Transverse colon (tissue), 4 donors: Measurements from ENCODE around the gene LINGO1. TPM values are rescaled to one million over a fixed set of nuclear protein-coding genes. Genes with fewer than 3 reads are reported as not detected.

ENCODE experiments used
- DNase-seq: peaks from one replicate; pipeline ENCODE4 v3.0.0-alpha.2; 2019
- H3K27ac ChIP-seq, 4 donors: fragments of 200-600 bp; sonication (generic); 2 replicates each; pipeline ENCODE4 v1.5.1; 2016 to 2018; ENCODE audit warnings: inconsistent platforms in 4 of 4
- H3K27me3 ChIP-seq: fragments of 200-600 bp; sonication (generic); 2 replicates; pipeline ENCODE4 v1.5.1; 2017; ENCODE audit warnings: inconsistent platforms
- H3K36me3 ChIP-seq, 4 donors: fragments of 200-600 bp; sonication (generic); 2 replicates each; pipeline ENCODE4 v1.5.1; 2017 to 2019; ENCODE audit warnings: inconsistent platforms in 4 of 4
- H3K4me1 ChIP-seq, 4 donors: fragments of 200-600 bp; sonication (generic); 2 replicates each; pipeline ENCODE4 v1.5.1; 2017 to 2020; ENCODE audit warnings: inconsistent platforms in 4 of 4
- H3K4me3 ChIP-seq, 4 donors: fragments of 200-600 bp; sonication (generic); 1 replicate in 1 of 4; 2 replicates in 3 of 4; pipeline versions ENCODE4 v1.5.1 to v1.6.1; 2017 to 2019; ENCODE audit warnings: inconsistent platforms in 4 of 4
- H3K9me3 ChIP-seq, 2 donors: fragments of 200-600 bp; sonication (generic); 2 replicates each; pipeline ENCODE4 v1.5.1; 2017 to 2019; ENCODE audit warnings: inconsistent platforms in 2 of 2
- EP300 ChIP-seq: sonication (generic); formaldehyde crosslinking; IDR thresholded peaks from one replicate; pipeline ENCODE4 v1.6.1; 2017; ENCODE audit warnings: antibody characterized with exemption, low read depth
- POLR2A ChIP-seq: fragments of 450-650 bp; IDR thresholded peaks from one replicate; pipeline ENCODE4 v1.6.1; 2016; ENCODE audit warnings: antibody characterized with exemption, mild to moderate bottlenecking, moderate library complexity
- POLR2AphosphoS5 ChIP-seq, 3 donors: sonication (generic); formaldehyde crosslinking; IDR thresholded peaks; one replicate each; pipeline ENCODE4 v1.6.1; 2016; ENCODE audit warnings: antibody characterized with exemption in 3 of 3
- WGBS, 2 donors: methylation state at CpG; one replicate each; pipeline ENCODE4 v1.1.5; 2018; ENCODE audit warnings: low coverage in 1 of 2; 5-methylcytosine and 5-hydroxymethylcytosine counted together
- in situ Hi-C, 4 donors: fragments of 200-750 bp; cut with MboI; loops; one replicate each; pipeline versions ENCODE4 v1.15.0 to v1.15.1; 2017; ENCODE audit warnings: low sequenced_read_pairs in 3 of 4, low pct_ligation_motif_present in 1 of 4, low pct_unique_long_range_greater_than_20kb in 1 of 4
- intact Hi-C: fragments of 100-400 bp; cut with DNase I; formaldehyde crosslinking; loops from one replicate; pipeline ENCODE4 v1.15.1; 2023; ENCODE audit warnings: low total_unique reads
- total RNA-seq, 4 donors: library from RNA; depleted of rRNA; stranded (reverse); fragments of >200 nt; gene quantifications; one replicate each; pipeline ENCODE4 v1.1.0, GENCODE V29; 2016
- TF ChIP-seq, protein P1 (sequence below), 5 experiments: fragments of 200-600 bp in 3 of 5; fragments of 450-650 bp in 2 of 5; sonication (generic) in 3 of 5; IDR thresholded peaks; 1 replicate in 2 of 5; 2 replicates in 3 of 5; pipeline ENCODE4 v1.5.1; 2016 to 2017; ENCODE audit warnings: antibody characterized with exemption in 5 of 5, inconsistent platforms in 3 of 5, mild to moderate bottlenecking in 2 of 5, moderate library complexity in 1 of 5

Gene LINGO1
- total RNA-seq, 4 donors from 2014 or later = 0.27 to 0.95 TPM; not detected in 2

DNA sequence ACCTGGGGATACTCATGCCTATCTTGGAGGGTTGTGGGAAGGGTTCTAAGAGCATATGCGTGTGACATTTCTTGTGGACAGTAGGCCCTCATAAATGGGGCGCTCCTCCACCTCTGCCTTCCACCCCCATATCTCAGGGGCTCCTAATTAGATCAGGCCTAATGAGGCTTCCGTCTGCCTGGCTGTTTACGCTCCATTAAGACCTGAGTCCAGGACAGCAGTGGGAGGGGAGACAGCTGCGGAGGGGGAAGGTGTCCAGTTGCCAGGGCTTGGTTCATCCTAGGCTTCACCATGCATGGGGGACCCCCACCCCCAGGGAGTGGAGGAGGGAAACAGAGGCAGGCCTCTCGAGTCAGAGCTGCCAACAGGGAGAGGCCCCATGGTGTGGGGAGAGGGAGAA is 9.3 kb upstream of the LINGO1 start:
- H3K4me3 ChIP-seq = no peak overlapping the region
- DNase-seq = no peak
- H3K4me1 ChIP-seq = peaks cover 0 to 3% (median 0%) of the 10 kb centered on the region in 4 donors
- no peaks in the 10 kb centered on the region for H3K9me3 ChIP-seq
- intact Hi-C loops (no loop called here), in situ Hi-C loops (loop anchor here in 2 of 4 donors (25.0 kb wide), 1 partner anchor 170 kb away; no protein-coding TSS in a partner anchor)
- 90% methylated on average over 6 of the region's 6 CpGs; no CpG with 5 or more reads in 1 of the 2 donors for WGBS, 2 donors
- no peaks in the 10 kb centered on the region for H3K27me3 ChIP-seq
- H3K36me3 ChIP-seq = no peaks in the 10 kb centered on the region
- no peak for TF ChIP-seq EP300
- TF ChIP-seq, protein P1, sequence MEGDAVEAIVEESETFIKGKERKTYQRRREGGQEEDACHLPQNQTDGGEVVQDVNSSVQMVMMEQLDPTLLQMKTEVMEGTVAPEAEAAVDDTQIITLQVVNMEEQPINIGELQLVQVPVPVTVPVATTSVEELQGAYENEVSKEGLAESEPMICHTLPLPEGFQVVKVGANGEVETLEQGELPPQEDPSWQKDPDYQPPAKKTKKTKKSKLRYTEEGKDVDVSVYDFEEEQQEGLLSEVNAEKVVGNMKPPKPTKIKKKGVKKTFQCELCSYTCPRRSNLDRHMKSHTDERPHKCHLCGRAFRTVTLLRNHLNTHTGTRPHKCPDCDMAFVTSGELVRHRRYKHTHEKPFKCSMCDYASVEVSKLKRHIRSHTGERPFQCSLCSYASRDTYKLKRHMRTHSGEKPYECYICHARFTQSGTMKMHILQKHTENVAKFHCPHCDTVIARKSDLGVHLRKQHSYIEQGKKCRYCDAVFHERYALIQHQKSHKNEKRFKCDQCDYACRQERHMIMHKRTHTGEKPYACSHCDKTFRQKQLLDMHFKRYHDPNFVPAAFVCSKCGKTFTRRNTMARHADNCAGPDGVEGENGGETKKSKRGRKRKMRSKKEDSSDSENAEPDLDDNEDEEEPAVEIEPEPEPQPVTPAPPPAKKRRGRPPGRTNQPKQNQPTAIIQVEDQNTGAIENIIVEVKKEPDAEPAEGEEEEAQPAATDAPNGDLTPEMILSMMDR (IDR thresholded peaks at IDR 0.05) = no peak
- no peak for TF ChIP-seq POLR2A
- TF ChIP-seq POLR2AphosphoS5 (IDR thresholded peaks at IDR 0.05) = no peak
- no peak overlapping the region for H3K27ac ChIP-seq

DNA sequence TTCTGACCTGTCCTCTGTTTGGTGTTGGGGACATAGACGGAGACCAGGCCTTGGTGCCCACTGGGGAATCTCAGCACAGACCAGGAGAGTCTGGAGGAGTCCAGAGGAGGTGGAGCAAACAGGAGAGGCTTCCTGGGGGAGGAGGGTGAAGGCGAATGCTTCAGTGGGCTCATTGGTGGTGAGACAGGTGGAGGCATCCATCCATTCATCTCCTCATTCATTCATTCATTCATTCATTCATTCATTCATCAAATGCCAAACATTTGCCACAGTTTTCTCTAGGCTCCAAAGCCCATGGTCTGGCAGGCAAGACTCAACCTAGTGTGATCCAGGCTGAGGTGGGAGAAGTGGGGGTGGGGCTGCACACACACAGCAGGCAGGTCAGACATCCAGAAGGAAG is 7.9 kb upstream of the LINGO1 start:
- Histone ChIP-seq H3K27me3 (peaks cover 9% of the 10 kb centered on the region), H3K36me3 (no peaks in the 10 kb centered on the region)
- in situ Hi-C loops = loop anchor here in 2 of 4 donors (25.0 kb wide), 1 partner anchor 172 kb away; no protein-coding TSS in a partner anchor

DNA sequence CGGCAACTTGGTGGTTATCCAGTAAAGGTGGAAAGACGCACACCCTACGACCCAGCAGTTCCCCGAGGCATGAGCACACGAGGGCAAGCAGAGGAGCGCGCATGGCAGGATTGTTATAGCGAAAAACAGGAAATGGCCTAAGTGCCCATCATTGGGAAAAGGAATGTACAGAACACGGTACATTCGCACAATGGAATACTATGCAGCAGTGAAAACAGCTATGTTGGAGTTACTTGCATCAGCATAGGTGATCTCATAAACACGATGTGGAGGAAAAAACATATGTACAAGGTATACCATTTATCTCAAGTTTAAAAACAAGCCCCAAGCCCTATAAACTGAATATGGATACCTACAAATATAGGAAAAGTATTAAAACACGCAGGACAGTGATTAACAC is 6.7 kb upstream of the LINGO1 start:
- intact Hi-C loops = no loop called here
- in situ Hi-C loops = loop anchor here in 2 of 4 donors (25.0 kb wide), 1 partner anchor 173 kb away; no protein-coding TSS in a partner anchor
- peaks cover 0 to 7% (median 4%) of the 10 kb centered on the region in 4 donors for H3K4me1 ChIP-seq
- DNase-seq = no peak
- no peaks in the 10 kb centered on the region for H3K36me3 ChIP-seq
- H3K9me3 ChIP-seq = no peaks in the 10 kb centered on the region
- TF ChIP-seq POLR2AphosphoS5 (IDR thresholded peaks at IDR 0.05) = no peak
- TF ChIP-seq EP300 = no peak
- H3K27ac ChIP-seq = no peak overlapping the region
- H3K27me3 ChIP-seq = peaks cover 21% of the 10 kb centered on the region
- 89 to 90% methylated on average over 12 of the region's 12 CpGs for WGBS, 2 donors
- H3K4me3 ChIP-seq = no peak overlapping the region

More for the DNA sequence above, 7.9 kb upstream of the LINGO1 start:
- 60 to 66% methylated on average over 2 of the region's 2 CpGs for WGBS, 2 donors
- Histone ChIP-seq H3K4me3 (no peak overlapping the region), H3K27ac (no peak overlapping the region), H3K9me3 (no peaks in the 10 kb centered on the region), H3K4me1 (peaks cover 0 to 3% (median 0%) of the 10 kb centered on the region in 4 donors)
- intact Hi-C loops = no loop called here
- no peak for TF ChIP-seq POLR2AphosphoS5 (IDR thresholded peaks at IDR 0.05)
- TF ChIP-seq POLR2A = no peak
- TF ChIP-seq EP300 = no peak
- no peak for DNase-seq

DNA sequence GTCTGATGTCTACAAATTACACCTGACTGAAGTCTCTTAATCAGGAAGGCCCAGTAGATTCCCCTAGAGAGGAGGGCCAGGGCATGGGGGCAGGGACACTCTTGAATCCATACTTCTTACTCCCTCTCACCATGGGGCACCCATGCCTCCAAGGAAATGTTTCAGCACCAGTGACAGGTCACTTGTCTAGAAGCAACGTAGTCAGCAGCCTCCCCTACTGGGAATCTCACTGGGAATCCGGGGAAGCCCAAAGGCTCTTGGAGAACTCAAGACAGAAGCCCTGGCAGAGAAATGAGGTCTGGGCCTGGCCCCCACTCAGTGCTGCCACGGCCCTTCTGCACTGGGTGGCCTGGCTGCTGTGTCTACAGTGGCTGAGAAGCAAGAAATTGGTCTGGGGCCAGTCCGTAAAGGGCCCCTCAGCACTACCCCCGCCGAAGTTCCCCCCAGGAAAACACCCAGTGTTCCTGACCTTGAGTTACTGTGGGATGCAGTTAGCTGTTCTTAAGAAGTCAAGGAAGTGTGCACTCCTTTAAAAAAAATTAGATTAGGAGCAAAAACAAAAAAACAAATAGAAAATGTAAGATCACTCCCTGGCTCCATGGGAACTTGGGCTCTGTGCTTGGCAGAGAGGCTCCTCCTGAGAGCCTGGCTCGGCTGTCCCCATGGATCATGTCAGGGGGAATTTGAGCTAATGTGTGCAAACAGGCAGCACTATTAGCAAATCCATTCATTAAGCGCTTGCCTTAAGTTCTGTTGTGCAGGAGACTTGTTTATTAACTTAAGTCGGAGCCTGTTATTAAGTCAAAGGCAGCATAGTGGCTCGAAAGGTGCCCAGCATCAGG is 5.4 kb upstream of the LINGO1 start:
- no peak overlapping the region for H3K27ac ChIP-seq
- in situ Hi-C loops (loop anchor here in 2 of 4 donors (25.0 kb wide), 1 partner anchor 174 kb away; no protein-coding TSS in a partner anchor), intact Hi-C loops (no loop called here)
- no peaks in the 10 kb centered on the region for H3K36me3 ChIP-seq
- H3K27me3 ChIP-seq = peaks cover 30% of the 10 kb centered on the region
- H3K4me1 ChIP-seq = peaks cover 4 to 18% (median 11%) of the 10 kb centered on the region in 4 donors
- DNase-seq = no peak
- no peak overlapping the region for H3K4me3 ChIP-seq
- H3K9me3 ChIP-seq = no peaks in the 10 kb centered on the region
- WGBS, 2 donors = 71 to 75% methylated on average over 3 to 10 of the region's 10 CpGs
- TF ChIP-seq POLR2AphosphoS5 (IDR thresholded peaks at IDR 0.05) (no peak), POLR2A (no peak), EP300 (no peak)
- TF ChIP-seq, protein P1 (IDR thresholded peaks at IDR 0.05) = no peak

DNA sequence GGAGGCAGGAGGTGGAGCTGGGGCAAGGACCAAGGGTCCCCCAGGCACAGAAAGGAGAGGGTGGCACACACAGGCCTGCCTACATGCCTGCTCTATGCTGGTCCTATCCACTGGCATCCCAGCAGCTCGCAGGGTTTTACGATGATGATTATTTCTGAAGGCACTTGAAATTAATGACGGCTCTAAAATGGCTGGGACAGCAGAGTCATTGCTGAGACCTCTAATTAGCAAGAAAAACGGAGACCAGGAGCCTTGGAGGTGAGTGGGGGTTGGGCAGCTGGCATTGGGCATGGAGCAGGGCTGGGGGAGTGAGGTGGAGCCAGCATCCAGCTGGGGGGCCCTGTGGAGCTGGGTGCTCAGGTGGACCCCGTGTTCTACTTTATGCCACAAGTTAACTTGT is 3.5 kb upstream of the LINGO1 start:
- Histone ChIP-seq H3K4me1 (peaks cover 13 to 27% (median 20%) of the 10 kb centered on the region in 4 donors), H3K4me3 (no peak overlapping the region), H3K36me3 (no peaks in the 10 kb centered on the region), H3K27ac (no peak overlapping the region), H3K9me3 (no peaks in the 10 kb centered on the region), H3K27me3 (peaks cover 46% of the 10 kb centered on the region)
- intact Hi-C loops = no loop called here
- TF ChIP-seq POLR2AphosphoS5 (IDR thresholded peaks at IDR 0.05) = no peak
- TF ChIP-seq, protein P1 (IDR thresholded peaks at IDR 0.05) = no peak
- no peak for TF ChIP-seq POLR2A
- TF ChIP-seq EP300 = no peak
- DNase-seq = no peak
- in situ Hi-C loops = loop anchor here in 2 of 4 donors (25.0 kb wide), 1 partner anchor 176 kb away; no protein-coding TSS in a partner anchor
- 79% methylated on average over 5 of the region's 5 CpGs; no CpG with 5 or more reads in 1 of the 2 donors for WGBS, 2 donors
